Measurements from ENCODE around the gene C1orf21.

Gene C1orf21

DNA sequence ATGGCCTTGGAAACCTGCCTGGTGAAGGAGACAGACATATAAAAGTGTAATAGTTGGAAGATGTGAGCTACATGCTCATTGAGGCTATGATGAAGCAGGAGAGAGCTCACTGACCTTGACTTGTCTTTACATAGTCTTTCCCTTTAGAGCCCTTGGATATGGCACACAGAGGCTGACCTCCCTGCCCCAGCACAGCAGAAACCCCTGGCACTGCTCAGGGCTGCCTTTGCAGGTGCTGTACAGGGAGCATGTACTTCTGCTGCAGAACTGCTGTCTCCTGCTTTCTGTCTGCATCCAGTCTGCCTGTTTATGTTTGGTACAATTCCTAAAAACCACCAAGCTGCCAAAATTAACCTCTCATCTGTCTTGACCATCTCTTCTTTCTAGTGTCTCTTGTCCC lies 80.5 kb downstream of the C1orf21 start:
- H3K4me3 Mint-ChIP-seq: no peak overlapping the region
- DNase-seq (ENCODE audit: low spot score in 2 of 2) (no peak), ATAC-seq (replicated peaks; ENCODE audit: extremely low read depth, poor library complexity, severe bottlenecking) (no peak)
- no peaks in the 10 kb centered on the region for H3K9me3 Mint-ChIP-seq
- H3K4me1 Mint-ChIP-seq: peaks cover 24% of the 10 kb centered on the region
- no peak overlapping the region for H3K27ac Mint-ChIP-seq (ENCODE audit: low read depth)
- no peaks in the 10 kb centered on the region for H3K27me3 Mint-ChIP-seq
- no peaks in the 10 kb centered on the region for H3K36me3 Mint-ChIP-seq (ENCODE audit: insufficient read depth)

DNA sequence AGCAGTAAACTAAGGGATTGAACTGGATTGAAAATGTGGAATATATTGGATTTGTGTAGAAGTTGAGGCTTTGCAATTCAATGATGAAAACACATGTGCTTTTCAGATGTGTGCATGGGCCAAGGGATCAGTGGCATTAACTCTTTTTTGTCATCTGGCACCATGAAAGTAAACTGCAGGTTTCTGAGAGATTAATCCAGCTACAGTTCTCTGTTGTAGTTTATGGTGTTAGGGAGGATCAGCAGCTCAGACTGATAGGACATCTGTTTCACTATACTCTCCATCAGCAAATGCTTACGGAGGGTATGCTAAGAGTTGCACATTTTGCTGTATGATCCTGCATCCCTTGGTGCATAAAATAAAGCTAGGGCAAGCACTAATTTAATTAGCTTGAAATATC lies 82.6 kb downstream of the C1orf21 start:
- ATAC-seq (replicated peaks; ENCODE audit: extremely low read depth, poor library complexity, severe bottlenecking): no peak
- Mint-ChIP-seq H3K4me1 (peaks cover 16% of the 10 kb centered on the region), H3K4me3 (no peak overlapping the region), H3K27me3 (no peaks in the 10 kb centered on the region), H3K27ac (ENCODE audit: low read depth) (no peak overlapping the region), H3K9me3 (no peaks in the 10 kb centered on the region), H3K36me3 (ENCODE audit: insufficient read depth) (no peaks in the 10 kb centered on the region)
- DNase-seq (ENCODE audit: low spot score in 2 of 2): no peak

DNA sequence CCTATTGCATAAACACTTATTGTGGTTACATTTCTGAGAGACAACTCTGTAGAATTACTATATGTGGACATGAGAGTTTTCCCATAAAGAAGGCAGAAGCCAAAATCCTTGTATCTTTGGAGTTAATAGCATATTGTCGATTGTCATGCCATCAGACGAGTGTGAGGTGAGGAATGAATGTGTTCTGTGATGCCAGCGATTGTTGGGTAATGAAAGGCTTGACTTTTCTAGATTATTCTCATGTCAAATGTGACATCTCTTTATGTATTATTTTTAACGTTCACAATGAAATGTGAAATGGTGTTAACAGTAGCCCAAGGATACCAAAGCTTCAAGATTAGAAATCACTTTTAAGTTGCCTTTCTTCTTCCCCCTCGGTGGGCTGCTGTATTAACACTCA lies 84.9 kb downstream of the C1orf21 start:
- H3K9me3 Mint-ChIP-seq: peaks cover 5% of the 10 kb centered on the region
- H3K27me3 Mint-ChIP-seq: no peaks in the 10 kb centered on the region
- no peak overlapping the region for H3K27ac Mint-ChIP-seq (ENCODE audit: low read depth)
- no peak overlapping the region for H3K4me3 Mint-ChIP-seq
- peaks cover 35% of the 10 kb centered on the region for H3K4me1 Mint-ChIP-seq
- no peaks in the 10 kb centered on the region for H3K36me3 Mint-ChIP-seq (ENCODE audit: insufficient read depth)
- DNase-seq (ENCODE audit: low spot score in 2 of 2): no peak
- no peak for ATAC-seq (replicated peaks; ENCODE audit: extremely low read depth, poor library complexity, severe bottlenecking)

DNA sequence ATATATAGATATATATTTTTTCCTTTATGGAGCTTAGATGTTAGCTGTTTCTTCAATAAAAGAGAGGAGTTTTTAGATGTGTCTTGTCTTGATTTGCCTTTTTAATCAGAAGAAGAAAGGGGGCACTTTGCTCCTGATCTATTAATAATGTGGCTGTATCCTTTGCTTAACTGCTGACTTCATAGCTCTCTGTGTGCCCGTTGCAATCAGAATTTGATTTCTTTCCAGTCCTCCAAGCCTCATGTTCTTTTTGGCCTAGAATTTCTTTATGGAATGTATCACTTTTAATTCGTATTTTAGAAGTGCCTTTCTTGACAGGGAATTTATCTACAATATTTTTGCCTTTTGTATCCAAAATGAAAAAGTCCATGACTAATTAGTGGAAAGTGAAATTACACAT lies 85.3 kb downstream of the C1orf21 start:
- H3K9me3 Mint-ChIP-seq: peaks cover 5% of the 10 kb centered on the region
- DNase-seq (ENCODE audit: low spot score in 2 of 2): no peak
- no peak overlapping the region for H3K4me3 Mint-ChIP-seq
- no peak for ATAC-seq (replicated peaks; ENCODE audit: extremely low read depth, poor library complexity, severe bottlenecking)
- H3K36me3 Mint-ChIP-seq (ENCODE audit: insufficient read depth): no peaks in the 10 kb centered on the region
- H3K27me3 Mint-ChIP-seq: no peaks in the 10 kb centered on the region
- no peak overlapping the region for H3K27ac Mint-ChIP-seq (ENCODE audit: low read depth)
- H3K4me1 Mint-ChIP-seq: peaks cover 35% of the 10 kb centered on the region

DNA sequence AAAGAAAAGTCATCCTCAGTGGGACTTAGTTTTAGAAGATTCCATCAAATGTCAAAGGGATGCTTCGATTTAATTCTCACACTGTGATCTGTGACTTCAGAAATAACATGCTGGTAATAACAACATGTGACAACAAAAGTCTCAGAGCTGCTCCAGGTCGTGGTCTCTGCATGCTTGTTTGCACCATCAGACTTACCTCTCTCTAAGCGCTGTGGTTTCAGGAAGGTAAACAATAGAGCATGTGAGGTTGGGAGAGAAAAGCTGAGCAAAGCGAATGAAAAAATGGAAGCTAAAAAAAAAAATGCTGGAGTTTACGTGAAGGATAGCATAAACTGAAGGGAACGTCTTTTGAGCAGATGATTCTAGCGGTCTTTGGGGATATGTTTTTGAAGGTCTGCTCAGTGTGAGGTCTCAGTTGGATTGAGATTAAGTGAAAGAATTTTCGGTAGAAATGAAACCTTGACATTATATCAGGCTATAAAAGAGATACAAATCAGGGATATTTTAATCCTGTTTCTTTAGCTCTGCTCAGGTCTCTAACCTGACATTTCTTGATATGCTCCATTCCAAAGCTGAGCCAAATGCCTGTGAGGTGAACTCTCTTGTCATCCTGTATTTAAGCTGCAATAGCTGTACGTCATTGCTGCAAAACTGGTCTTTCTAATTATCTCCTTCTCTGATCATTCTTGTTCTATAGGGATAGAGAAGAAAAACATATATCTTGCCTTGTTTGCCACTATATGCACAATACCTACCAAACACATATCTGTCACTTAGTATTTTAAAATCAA lies 86.5 kb downstream of the C1orf21 start:
- Mint-ChIP-seq H3K27ac (ENCODE audit: low read depth) (no peak overlapping the region), H3K4me1 (peaks cover 28% of the 10 kb centered on the region), H3K9me3 (peaks cover 5% of the 10 kb centered on the region), H3K4me3 (no peak overlapping the region), H3K36me3 (ENCODE audit: insufficient read depth) (peaks cover 8% of the 10 kb centered on the region), H3K27me3 (no peaks in the 10 kb centered on the region)
- ATAC-seq (replicated peaks; ENCODE audit: extremely low read depth, poor library complexity, severe bottlenecking) (no peak), DNase-seq (ENCODE audit: low spot score in 2 of 2) (no peak)

DNA sequence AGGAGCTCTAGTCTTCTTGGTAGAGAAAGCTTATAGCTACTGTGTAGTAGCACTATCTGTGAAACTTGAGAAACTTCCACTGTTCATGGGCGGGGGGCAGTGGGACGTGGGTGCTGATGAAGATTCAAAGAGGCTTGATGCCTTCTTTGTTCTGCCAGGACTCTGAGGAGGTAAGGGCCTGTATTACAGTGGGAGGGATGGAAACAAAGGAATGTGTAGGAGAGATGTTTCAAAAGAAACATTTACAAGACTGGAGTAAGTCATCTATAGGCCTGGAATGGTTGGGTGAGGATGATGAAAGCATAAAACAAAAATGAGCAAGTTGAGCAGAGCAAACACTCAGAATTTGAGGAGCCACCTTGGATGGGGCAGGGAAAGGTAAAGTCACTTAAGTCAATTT lies 89.4 kb downstream of the C1orf21 start:
- no peak overlapping the region for H3K27ac Mint-ChIP-seq (ENCODE audit: low read depth)
- H3K4me1 Mint-ChIP-seq: peaks cover 30% of the 10 kb centered on the region
- H3K9me3 Mint-ChIP-seq: peaks cover 5% of the 10 kb centered on the region
- peaks cover 10% of the 10 kb centered on the region for H3K36me3 Mint-ChIP-seq (ENCODE audit: insufficient read depth)
- no peak for DNase-seq (ENCODE audit: low spot score in 2 of 2)
- no peaks in the 10 kb centered on the region for H3K27me3 Mint-ChIP-seq
- H3K4me3 Mint-ChIP-seq: no peak overlapping the region
- ATAC-seq (replicated peaks; ENCODE audit: extremely low read depth, poor library complexity, severe bottlenecking): no peak

DNA sequence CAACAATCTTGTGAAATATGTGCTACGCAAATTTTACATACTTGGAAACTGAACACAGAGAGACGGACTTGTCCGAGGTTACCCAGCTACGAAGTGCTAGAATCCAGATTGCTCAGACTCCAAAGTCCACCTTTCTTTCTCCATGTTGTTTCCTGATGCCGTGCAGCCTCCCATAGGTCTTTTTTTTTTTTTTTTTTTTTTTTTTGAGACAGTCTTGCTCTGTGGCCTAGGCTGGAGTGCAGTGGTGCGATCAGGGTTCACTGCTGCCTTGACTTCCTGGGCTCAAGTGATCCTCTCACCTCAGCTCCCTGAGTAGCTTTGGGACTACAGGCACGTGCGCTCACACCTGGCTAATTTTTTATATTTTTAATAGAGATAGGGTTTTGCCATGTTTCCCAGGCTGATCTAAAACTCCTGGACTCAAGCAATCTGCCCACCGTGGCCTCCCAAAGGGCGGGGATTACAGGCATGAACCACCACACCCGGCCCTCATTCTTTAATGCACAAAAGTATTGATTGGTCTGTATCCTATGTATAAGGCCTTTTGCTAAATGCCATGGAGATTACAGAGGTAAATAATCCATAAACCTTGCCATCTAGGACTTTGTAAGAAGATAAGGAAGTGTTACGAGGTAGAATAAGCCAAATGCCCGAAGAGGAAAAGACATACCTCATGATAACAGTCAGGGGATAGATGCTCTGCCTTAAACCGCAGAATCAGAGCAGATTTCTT lies 92.8 kb downstream of the C1orf21 start:
- Mint-ChIP-seq H3K9me3 (peaks cover 5% of the 10 kb centered on the region), H3K27me3 (no peaks in the 10 kb centered on the region), H3K27ac (ENCODE audit: low read depth) (no peak overlapping the region), H3K4me3 (no peak overlapping the region), H3K4me1 (peaks cover 32% of the 10 kb centered on the region), H3K36me3 (ENCODE audit: insufficient read depth) (peaks cover 10% of the 10 kb centered on the region)
- ATAC-seq (replicated peaks; ENCODE audit: extremely low read depth, poor library complexity, severe bottlenecking): no peak
- no peak for DNase-seq (ENCODE audit: low spot score in 2 of 2)

DNA sequence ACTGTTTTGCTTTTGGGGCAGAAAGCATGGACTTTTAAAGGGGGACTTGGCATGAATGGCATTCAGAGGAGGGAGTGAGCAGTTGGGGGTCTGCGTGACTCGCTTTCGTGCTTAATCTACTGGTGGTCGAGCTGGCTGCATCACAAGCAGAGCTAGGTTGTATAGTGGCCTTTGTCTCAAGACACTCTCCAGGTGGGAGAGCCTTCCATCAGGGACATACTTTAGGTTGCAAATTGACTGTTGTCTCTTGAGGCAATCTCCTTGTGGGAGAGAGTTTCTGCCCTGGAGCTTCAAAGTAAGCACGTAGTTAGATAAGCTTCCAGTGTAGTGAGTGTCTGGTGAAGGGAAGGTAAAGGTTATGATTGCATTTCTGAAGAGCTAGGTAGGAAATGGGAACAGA lies 93.9 kb downstream of the C1orf21 start:
- Mint-ChIP-seq H3K4me3 (no peak overlapping the region), H3K27ac (ENCODE audit: low read depth) (no peak overlapping the region)

DNA sequence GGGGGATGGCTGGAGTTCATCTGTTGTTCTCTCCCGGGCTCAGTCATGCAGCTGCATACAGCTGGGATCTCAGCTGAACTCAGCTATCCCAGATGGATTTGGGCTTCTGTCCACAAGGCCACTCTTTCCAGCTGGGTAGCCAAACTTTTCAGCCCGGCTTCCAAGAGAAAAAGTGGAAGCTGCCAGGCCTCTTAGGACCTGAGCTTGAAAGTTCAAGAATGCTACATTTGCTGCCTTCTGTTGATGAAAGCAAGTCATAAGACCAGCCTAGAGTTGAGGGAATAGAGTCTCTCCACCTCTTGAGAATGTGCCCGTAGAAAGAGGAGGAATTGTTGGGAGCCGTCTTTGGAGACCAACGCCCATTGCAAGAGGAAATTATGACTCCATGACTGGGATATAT lies 95.3 kb downstream of the C1orf21 start:
- no peak overlapping the region for H3K27ac Mint-ChIP-seq (ENCODE audit: low read depth)
- no peak overlapping the region for H3K4me3 Mint-ChIP-seq
- ATAC-seq (replicated peaks; ENCODE audit: extremely low read depth, poor library complexity, severe bottlenecking) (no peak), DNase-seq (ENCODE audit: low spot score in 2 of 2) (no peak)
- peaks cover 32% of the 10 kb centered on the region for H3K4me1 Mint-ChIP-seq
- peaks cover 10% of the 10 kb centered on the region for H3K36me3 Mint-ChIP-seq (ENCODE audit: insufficient read depth)
- no peaks in the 10 kb centered on the region for H3K9me3 Mint-ChIP-seq
- no peaks in the 10 kb centered on the region for H3K27me3 Mint-ChIP-seq

More for the DNA sequence above, 93.9 kb downstream of the C1orf21 start:
- H3K9me3 Mint-ChIP-seq: no peaks in the 10 kb centered on the region
- no peaks in the 10 kb centered on the region for H3K27me3 Mint-ChIP-seq
- no peak for ATAC-seq (replicated peaks; ENCODE audit: extremely low read depth, poor library complexity, severe bottlenecking)
- no peak for DNase-seq (ENCODE audit: low spot score in 2 of 2)
- H3K4me1 Mint-ChIP-seq: peaks cover 31% of the 10 kb centered on the region
- H3K36me3 Mint-ChIP-seq (ENCODE audit: insufficient read depth): peaks cover 10% of the 10 kb centered on the region

DNA sequence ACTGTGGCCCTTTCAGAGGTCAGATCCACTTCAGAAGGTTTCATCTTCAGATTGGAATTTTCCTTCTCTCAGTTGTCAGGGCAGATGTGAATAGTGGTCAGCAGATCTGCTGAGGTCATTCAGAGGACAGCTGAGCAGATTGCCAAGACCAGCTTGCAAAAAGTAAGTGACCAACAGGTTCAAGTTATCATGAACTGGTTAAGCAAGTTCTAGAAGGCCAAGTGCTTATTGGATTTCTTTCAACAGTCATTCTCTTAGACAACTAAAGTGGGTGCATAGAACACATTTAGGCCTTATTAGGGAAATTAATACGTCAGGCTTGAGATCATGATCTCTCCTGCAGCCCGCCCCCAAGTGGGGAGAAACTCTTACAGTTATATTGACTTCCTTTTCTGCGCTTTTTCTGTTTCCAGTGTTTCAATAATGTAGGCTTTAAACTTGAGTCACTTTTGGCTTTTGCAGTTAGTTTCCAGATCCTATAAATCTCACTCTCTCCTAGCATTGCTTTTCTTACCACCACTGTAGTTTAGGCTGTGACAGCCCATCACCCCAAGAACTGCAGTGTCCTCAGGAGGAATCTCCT lies 96.4 kb downstream of the C1orf21 start:
- DNase-seq (ENCODE audit: low spot score in 2 of 2) (no peak), ATAC-seq (replicated peaks; ENCODE audit: extremely low read depth, poor library complexity, severe bottlenecking) (no peak)
- Mint-ChIP-seq H3K27me3 (no peaks in the 10 kb centered on the region), H3K36me3 (ENCODE audit: insufficient read depth) (peaks cover 3% of the 10 kb centered on the region), H3K4me3 (no peak overlapping the region), H3K9me3 (no peaks in the 10 kb centered on the region), H3K4me1 (peaks cover 32% of the 10 kb centered on the region), H3K27ac (ENCODE audit: low read depth) (no peak overlapping the region)

DNA sequence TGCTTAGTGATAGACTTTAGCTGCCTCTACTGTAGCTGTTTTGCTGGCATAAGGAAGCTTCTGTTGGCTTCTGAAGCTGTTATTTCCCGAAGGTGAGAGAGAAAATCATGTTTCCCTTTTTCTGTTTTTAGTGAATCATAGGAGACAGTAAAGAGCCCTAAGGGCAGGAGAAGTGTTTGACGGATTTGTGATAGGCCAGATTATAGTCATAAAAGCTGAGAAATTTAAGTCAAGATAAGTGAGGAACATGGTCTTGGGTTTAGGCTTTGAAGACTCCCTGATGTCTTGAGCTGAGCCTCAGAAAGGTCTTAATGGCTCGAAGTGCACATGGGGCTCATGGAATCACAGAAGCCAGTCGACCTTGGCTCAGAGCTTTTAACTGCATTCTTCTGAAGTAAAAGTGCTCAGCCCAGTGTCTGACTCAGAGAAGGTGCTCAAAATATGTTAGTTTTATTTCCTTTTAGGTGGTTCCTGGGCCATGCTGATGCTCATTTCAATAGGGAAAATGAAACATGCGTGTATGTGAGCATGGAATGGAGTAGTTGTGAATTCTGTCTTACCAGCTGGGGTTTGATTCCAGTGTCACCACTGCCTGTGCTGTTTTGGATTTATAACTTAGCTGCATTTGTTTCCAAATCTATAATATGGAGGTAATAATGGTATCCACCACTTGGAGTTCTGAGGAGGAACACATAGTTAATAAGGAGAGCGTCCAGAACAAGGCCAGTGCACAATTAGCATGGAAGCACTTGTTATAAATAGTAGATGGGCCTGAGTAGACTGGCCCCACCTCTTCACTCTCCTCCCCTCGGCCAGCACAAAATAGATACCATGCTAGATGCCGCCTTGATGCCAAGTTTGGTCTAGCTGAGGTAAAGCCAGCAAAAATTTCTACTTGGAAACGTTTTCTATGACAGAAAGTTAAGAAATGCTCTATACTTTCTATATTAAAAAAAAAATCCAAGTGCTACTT lies 99.2 kb downstream of the C1orf21 start:
- Mint-ChIP-seq H3K27ac (ENCODE audit: low read depth) (peak overlapping the region; percentile 61), H3K4me1 (peaks cover 34% of the 10 kb centered on the region), H3K27me3 (no peaks in the 10 kb centered on the region), H3K9me3 (no peaks in the 10 kb centered on the region), H3K4me3 (no peak overlapping the region), H3K36me3 (ENCODE audit: insufficient read depth) (peaks cover 2% of the 10 kb centered on the region)
- ATAC-seq (replicated peaks; ENCODE audit: extremely low read depth, poor library complexity, severe bottlenecking): no peak
- no peak for DNase-seq (ENCODE audit: low spot score in 2 of 2)

DNA sequence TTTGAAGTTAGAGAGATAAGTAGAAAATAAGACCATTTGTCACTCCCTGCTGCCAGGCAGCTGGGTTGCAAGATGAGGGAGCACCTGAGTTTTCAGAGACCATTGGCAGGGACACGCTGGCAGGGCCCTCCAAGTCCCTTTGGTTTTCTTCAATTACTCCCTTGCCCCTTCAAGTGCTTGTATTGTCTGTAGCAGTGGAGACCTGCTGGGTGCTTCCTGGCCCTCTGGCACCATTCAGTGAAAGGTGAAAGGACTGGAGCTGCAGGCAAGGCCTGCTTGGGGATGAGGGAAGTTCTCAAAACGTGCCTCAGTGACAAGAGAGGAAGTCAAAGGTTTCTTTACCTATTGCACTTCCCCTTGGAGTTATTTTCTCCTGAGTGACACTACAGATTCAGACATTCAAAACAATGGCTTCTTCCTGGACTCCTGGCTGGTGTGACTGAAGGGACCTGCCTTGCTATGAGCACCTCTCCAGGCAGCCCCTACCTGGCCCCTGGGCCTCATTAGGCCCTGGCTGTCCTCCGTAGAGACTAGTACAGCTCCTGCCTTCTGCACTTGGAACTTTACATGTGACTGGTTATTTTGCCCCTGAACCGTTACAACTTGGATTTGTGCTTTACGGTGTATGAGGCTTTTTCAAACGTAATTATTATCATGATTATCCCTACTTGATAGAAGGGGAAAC lies 100.1 kb downstream of the C1orf21 start:
- no peak for ATAC-seq (replicated peaks; ENCODE audit: extremely low read depth, poor library complexity, severe bottlenecking)
- Mint-ChIP-seq H3K36me3 (ENCODE audit: insufficient read depth) (peaks cover 2% of the 10 kb centered on the region), H3K4me3 (no peak overlapping the region), H3K27ac (ENCODE audit: low read depth) (peak overlapping the region; percentile 61), H3K9me3 (no peaks in the 10 kb centered on the region), H3K27me3 (no peaks in the 10 kb centered on the region), H3K4me1 (peaks cover 37% of the 10 kb centered on the region)
- no peak for DNase-seq (ENCODE audit: low spot score in 2 of 2)

All from central memory CD8-positive, alpha-beta T cell (primary cell).